HL-60 (cell line): ENCODE measurements around the gene BRIP1.

ENCODE experiments used
- GABPA ChIP-seq: IDR thresholded peaks from 2 replicates; pipeline ENCODE4 v1.6.1; 2012; ENCODE audit warnings: low read depth
- POLR2AphosphoS5 ChIP-seq: IDR thresholded peaks from 2 replicates; pipeline ENCODE4 v1.6.1; 2012; ENCODE audit warnings: low read depth
- SPI1 ChIP-seq: IDR thresholded peaks from 2 replicates; pipeline ENCODE4 v1.6.1; 2012; ENCODE audit warnings: low read depth, mild to moderate bottlenecking, borderline replicate concordance
- TF ChIP-seq, protein P1 (sequence below): IDR thresholded peaks from one replicate; pipeline ENCODE4 v1.5.1; 2011; ENCODE audit warnings: low read length, control low read depth, inconsistent platforms; ENCODE audit not compliant: insufficient read depth
- TF ChIP-seq, protein P2 (sequence below): IDR thresholded peaks from 2 replicates; pipeline ENCODE4 v1.6.1; 2012; ENCODE audit warnings: low read depth; ENCODE audit not compliant: insufficient replicate concordance

DNA sequence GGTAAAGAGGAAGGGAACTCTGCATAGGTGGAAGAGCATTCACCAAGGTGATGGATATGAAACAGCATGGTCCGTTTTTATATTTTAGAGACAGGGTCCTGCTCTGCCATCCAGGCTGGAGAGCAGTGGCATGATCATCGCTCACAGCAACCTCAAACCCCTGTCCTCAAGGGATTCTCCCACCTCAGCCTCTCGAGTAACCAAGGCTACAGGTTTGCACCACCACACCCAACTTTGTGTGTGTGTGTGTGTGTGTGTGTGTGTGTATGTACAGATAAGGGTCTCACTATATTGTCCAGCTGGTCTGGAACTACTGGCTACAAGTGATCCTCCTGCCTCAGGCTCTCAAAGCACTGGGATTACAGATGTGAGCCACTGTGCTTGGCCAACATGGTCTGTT lies 194.8 kb downstream of the BRIP1 start:
- TF ChIP-seq, protein P1, sequence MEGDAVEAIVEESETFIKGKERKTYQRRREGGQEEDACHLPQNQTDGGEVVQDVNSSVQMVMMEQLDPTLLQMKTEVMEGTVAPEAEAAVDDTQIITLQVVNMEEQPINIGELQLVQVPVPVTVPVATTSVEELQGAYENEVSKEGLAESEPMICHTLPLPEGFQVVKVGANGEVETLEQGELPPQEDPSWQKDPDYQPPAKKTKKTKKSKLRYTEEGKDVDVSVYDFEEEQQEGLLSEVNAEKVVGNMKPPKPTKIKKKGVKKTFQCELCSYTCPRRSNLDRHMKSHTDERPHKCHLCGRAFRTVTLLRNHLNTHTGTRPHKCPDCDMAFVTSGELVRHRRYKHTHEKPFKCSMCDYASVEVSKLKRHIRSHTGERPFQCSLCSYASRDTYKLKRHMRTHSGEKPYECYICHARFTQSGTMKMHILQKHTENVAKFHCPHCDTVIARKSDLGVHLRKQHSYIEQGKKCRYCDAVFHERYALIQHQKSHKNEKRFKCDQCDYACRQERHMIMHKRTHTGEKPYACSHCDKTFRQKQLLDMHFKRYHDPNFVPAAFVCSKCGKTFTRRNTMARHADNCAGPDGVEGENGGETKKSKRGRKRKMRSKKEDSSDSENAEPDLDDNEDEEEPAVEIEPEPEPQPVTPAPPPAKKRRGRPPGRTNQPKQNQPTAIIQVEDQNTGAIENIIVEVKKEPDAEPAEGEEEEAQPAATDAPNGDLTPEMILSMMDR, result no peak
- TF ChIP-seq, protein P2, sequence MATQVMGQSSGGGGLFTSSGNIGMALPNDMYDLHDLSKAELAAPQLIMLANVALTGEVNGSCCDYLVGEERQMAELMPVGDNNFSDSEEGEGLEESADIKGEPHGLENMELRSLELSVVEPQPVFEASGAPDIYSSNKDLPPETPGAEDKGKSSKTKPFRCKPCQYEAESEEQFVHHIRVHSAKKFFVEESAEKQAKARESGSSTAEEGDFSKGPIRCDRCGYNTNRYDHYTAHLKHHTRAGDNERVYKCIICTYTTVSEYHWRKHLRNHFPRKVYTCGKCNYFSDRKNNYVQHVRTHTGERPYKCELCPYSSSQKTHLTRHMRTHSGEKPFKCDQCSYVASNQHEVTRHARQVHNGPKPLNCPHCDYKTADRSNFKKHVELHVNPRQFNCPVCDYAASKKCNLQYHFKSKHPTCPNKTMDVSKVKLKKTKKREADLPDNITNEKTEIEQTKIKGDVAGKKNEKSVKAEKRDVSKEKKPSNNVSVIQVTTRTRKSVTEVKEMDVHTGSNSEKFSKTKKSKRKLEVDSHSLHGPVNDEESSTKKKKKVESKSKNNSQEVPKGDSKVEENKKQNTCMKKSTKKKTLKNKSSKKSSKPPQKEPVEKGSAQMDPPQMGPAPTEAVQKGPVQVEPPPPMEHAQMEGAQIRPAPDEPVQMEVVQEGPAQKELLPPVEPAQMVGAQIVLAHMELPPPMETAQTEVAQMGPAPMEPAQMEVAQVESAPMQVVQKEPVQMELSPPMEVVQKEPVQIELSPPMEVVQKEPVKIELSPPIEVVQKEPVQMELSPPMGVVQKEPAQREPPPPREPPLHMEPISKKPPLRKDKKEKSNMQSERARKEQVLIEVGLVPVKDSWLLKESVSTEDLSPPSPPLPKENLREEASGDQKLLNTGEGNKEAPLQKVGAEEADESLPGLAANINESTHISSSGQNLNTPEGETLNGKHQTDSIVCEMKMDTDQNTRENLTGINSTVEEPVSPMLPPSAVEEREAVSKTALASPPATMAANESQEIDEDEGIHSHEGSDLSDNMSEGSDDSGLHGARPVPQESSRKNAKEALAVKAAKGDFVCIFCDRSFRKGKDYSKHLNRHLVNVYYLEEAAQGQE, result no peak
- no peak for TF ChIP-seq POLR2AphosphoS5
- no peak for TF ChIP-seq SPI1
- no peak for TF ChIP-seq GABPA
